ENCODE results near the gene C16orf89.

Gene C16orf89

GRCh38 chr16:5027575-5028235, 38.1 kb downstream of the C16orf89 start:
- no peak for DNase-seq

GRCh38 chr16:5027086-5027485, 38.7 kb downstream of the C16orf89 start:
- DNase-seq: no peak

GRCh38 chr16:5026664-5027063, 39.1 kb downstream of the C16orf89 start:
- no peak for DNase-seq

GRCh38 chr16:5025171-5025632, 40.6 kb downstream of the C16orf89 start:
- DNase-seq: no peak

- DNase-seq: no peak
Measured at GRCh38 chr16:5024632-5025031, 41.1 kb downstream of the C16orf89 start.

GRCh38 chr16:5022521-5022920, 43.2 kb downstream of the C16orf89 start:
- DNase-seq: no peak

GRCh38 chr16:5020551-5020950, 45.2 kb downstream of the C16orf89 start:
- no peak for DNase-seq

- DNase-seq: no peak
Measured at GRCh38 chr16:5019775-5020174, 46.0 kb downstream of the C16orf89 start.

- DNase-seq: no peak
Measured at GRCh38 chr16:5018793-5019192, 47.0 kb downstream of the C16orf89 start.

GRCh38 chr16:5017678-5017969, 48.1 kb downstream of the C16orf89 start:
- DNase-seq: no peak

GRCh38 chr16:5016967-5017677, 48.6 kb downstream of the C16orf89 start:
- DNase-seq: no peak

GRCh38 chr16:5015887-5016286, 49.9 kb downstream of the C16orf89 start:
- DNase-seq: no peak

- DNase-seq: no peak
Measured at GRCh38 chr16:5015351-5015750, 50.4 kb downstream of the C16orf89 start.

GRCh38 chr16:5012887-5013286, 52.9 kb downstream of the C16orf89 start:
- no peak for DNase-seq

- DNase-seq: no peak
Measured at GRCh38 chr16:5011637-5012036, 54.1 kb downstream of the C16orf89 start.

GRCh38 chr16:5010576-5011329, 55.0 kb downstream of the C16orf89 start:
- DNase-seq: no peak

GRCh38 chr16:5008311-5008731, 57.4 kb downstream of the C16orf89 start:
- DNase-seq: no peak

GRCh38 chr16:5007256-5007655, 58.5 kb downstream of the C16orf89 start:
- no peak for DNase-seq

GRCh38 chr16:5006348-5007193, 59.2 kb downstream of the C16orf89 start:
- DNase-seq: no peak

- no peak for DNase-seq
Measured at GRCh38 chr16:5005916-5006315, 59.8 kb downstream of the C16orf89 start.

GRCh38 chr16:5004311-5004710, 61.4 kb downstream of the C16orf89 start:
- DNase-seq: no peak

GRCh38 chr16:5003828-5004227, 61.9 kb downstream of the C16orf89 start:
- no peak for DNase-seq

- no peak for DNase-seq
Measured at GRCh38 chr16:5003211-5003610, 62.5 kb downstream of the C16orf89 start.

Measured in NCI-H187 treated with DMSO at 0.1 percent for 48 hours (cell line).